GM12873 (cell line): ENCODE results near the gene NEAT1.

Source experiments
- CTCF ChIP-seq: IDR thresholded peaks from 2 replicates; pipeline ENCODE4 v1.5.1; 2012; ENCODE audit warnings: low read depth, mild to moderate bottlenecking, moderate library complexity, low read length, control low read depth; ENCODE audit not compliant: insufficient read depth; ENCODE audit errors: missing control alignments

Gene NEAT1

GRCh38 chr11:65468874-65469333 lies 46.3 kb downstream of the NEAT1 start:
- TF ChIP-seq CTCF, result peak; percentile 85

GRCh38 chr11:65470433-65471049 lies 47.9 kb downstream of the NEAT1 start:
- TF ChIP-seq CTCF, result no peak

- TF ChIP-seq CTCF, result peak; percentile 81
Measured at GRCh38 chr11:65471447-65471891, 48.9 kb downstream of the NEAT1 start.

GRCh38 chr11:65473278-65473860 lies 50.8 kb downstream of the NEAT1 start:
- no peak for TF ChIP-seq CTCF

GRCh38 chr11:65474864-65475263 lies 52.3 kb downstream of the NEAT1 start:
- TF ChIP-seq CTCF, result no peak

- no peak for TF ChIP-seq CTCF
Measured at GRCh38 chr11:65476632-65477148, 54.1 kb downstream of the NEAT1 start.

GRCh38 chr11:65477149-65477965 lies 54.8 kb downstream of the NEAT1 start:
- no peak for TF ChIP-seq CTCF
